ENCODE results near the gene DNAH14.

DNA sequence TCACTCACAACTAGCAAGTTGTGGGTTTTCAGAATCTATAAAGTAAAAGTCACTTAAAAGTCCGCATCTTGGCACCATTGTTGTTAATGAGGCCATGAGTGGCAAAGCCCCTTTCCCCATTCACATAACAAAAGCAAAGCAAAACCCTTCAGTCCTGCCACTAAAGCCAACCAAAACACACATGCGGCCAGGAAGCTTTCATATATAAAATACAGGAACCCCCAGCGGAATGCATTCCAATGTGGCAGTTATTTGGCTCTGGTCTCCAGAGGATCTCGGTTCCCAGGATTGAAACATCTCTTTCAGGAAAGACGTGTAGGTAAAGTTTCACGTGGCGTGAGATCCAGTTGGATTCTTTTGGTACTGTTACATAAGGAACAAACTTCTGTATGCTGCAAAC lies 500.8 kb downstream of the DNAH14 start:
- TF ChIP-seq, protein P1, sequence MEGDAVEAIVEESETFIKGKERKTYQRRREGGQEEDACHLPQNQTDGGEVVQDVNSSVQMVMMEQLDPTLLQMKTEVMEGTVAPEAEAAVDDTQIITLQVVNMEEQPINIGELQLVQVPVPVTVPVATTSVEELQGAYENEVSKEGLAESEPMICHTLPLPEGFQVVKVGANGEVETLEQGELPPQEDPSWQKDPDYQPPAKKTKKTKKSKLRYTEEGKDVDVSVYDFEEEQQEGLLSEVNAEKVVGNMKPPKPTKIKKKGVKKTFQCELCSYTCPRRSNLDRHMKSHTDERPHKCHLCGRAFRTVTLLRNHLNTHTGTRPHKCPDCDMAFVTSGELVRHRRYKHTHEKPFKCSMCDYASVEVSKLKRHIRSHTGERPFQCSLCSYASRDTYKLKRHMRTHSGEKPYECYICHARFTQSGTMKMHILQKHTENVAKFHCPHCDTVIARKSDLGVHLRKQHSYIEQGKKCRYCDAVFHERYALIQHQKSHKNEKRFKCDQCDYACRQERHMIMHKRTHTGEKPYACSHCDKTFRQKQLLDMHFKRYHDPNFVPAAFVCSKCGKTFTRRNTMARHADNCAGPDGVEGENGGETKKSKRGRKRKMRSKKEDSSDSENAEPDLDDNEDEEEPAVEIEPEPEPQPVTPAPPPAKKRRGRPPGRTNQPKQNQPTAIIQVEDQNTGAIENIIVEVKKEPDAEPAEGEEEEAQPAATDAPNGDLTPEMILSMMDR (IDR thresholded peaks at IDR 0.05) = no peak
- no peak for TF ChIP-seq POLR2A (IDR thresholded peaks at IDR 0.05)
